ENCODE measurements around the gene NEUROD2. TPM values are rescaled to one million over a fixed set of nuclear protein-coding genes. Genes with fewer than 3 reads are reported as not detected.

Gene NEUROD2
- total and polyA plus RNA-seq, 10 of the 15 experiments (the other 5 are each of a cell fraction or from before 2014, with no cell fraction given): not detected

GRCh38 chr17:39556423-39556822 lies 51.3 kb downstream of the NEUROD2 start:
- RAD21 ChIA-PET (ENCODE audit: unreplicated experiment): no interaction called here
- intact Hi-C loops (cut with micrococcal nuclease; ENCODE audit: unreplicated experiment): no loop called here
- no peaks in the 10 kb centered on the region for H4K20me1 ChIP-seq (ENCODE audit: control insufficient read depth, insufficient read depth)
- peaks cover 0 to 3% of the 10 kb centered on the region in 2 experiments; a peak in 1 of 4 replicates for H3K36me3 ChIP-seq (ENCODE audit: control insufficient read depth in 2 of 2, insufficient read depth in 2 of 2, low read length in 1 of 2)
- in situ Hi-C loops (cut with MboI): no loop called here
- H3K9me3 ChIP-seq (replicated peaks; ENCODE audit: control insufficient read depth, insufficient read depth, low read length): no peaks in the 10 kb centered on the region
- DNase-seq (ENCODE audit: low read depth, low spot score) (no peak), ATAC-seq (no peak), FAIRE-seq (no peak)
- BruUV-seq (replicated peaks): no TSS peak
- TF ChIP-seq FOXM1 (IDR thresholded peaks at IDR 0.05; ENCODE audit: low read depth, low read length): no peak
- no peak for TF ChIP-seq MYB (IDR thresholded peaks at IDR 0.05; ENCODE audit: borderline replicate concordance, low read depth, low read length)
- H3K9ac ChIP-seq (ENCODE audit: control insufficient read depth, insufficient read depth, low read length): no peak overlapping the region
- no peak overlapping the region for H3K4me3 ChIP-seq
- no peak overlapping the region for H3K4me2 ChIP-seq (ENCODE audit: control insufficient read depth, insufficient read depth)
- SMC1A ChIA-PET (ENCODE audit: uncharacterized antibody, unreplicated experiment): no interaction called here
- H2AFZ ChIP-seq (ENCODE audit: control insufficient read depth, low read depth, low read length): no peak overlapping the region
- no peaks in the 10 kb centered on the region for H3K79me2 ChIP-seq (ENCODE audit: control insufficient read depth, insufficient read depth, low read length)
- no peaks in the 10 kb centered on the region for H3K4me1 ChIP-seq (ENCODE audit: control insufficient read depth, insufficient read depth, low read length)
- H3K27me3 ChIP-seq (replicated peaks in 1 of 2; ENCODE audit: control insufficient read depth in 2 of 2, insufficient read depth in 2 of 2, low read length in 1 of 2): no peaks in the 10 kb centered on the region
- POLR2A ChIA-PET: no interaction called here
- 46% methylated on average over 1 of the region's 1 CpG for WGBS (ENCODE audit: insufficient coverage, insufficient replicate concordance, low lambda C conversion rate, missing lambda C conversion rate)
- no peak overlapping the region for H3K27ac ChIP-seq (ENCODE audit: control insufficient read depth, insufficient read depth)
- CTCF ChIA-PET: interaction anchor here (0.8 to 2.0 kb wide), 3 partner anchors 8 to 65 kb away, joined by 3 to 4 read pairs (median 4); no protein-coding TSS in a partner anchor

DNA sequence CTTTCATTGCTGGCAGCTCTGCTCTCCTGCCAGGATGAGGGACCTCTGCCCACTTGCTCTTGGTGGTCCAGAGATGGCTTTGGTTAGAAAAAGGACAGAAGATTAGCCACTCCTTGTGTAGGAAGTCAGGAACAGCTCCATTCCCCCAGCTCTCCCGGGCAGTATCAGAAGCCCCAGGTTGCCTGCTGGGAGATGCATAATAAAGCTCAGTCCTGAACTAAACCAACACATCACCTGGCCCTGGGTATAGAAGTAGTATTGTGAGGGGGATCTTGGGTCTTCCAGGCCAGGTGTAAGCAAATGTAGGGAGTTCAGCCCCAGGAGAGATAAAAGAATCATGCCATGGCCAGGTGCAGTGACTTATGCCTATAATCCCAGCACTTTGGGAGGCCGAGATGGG lies 52.4 kb downstream of the NEUROD2 start:
- CTCF ChIA-PET: interaction anchor here (0.7 to 1.1 kb wide), 2 partner anchors 66 to 315 kb away, joined by 3 to 4 read pairs; no protein-coding TSS in a partner anchor
- no TSS peak for BruUV-seq (replicated peaks)
- no peak for TF ChIP-seq E2F8 (IDR thresholded peaks at IDR 0.05; ENCODE audit: low read depth, partially characterized antibody)
- TF ChIP-seq TCF3 (IDR thresholded peaks at IDR 0.05; ENCODE audit: borderline replicate concordance, insufficient read depth, low read depth, low read length): no peak
- TF ChIP-seq HCFC1 (IDR thresholded peaks at IDR 0.05; ENCODE audit: low read length): no peak
- TF ChIP-seq, protein P1, sequence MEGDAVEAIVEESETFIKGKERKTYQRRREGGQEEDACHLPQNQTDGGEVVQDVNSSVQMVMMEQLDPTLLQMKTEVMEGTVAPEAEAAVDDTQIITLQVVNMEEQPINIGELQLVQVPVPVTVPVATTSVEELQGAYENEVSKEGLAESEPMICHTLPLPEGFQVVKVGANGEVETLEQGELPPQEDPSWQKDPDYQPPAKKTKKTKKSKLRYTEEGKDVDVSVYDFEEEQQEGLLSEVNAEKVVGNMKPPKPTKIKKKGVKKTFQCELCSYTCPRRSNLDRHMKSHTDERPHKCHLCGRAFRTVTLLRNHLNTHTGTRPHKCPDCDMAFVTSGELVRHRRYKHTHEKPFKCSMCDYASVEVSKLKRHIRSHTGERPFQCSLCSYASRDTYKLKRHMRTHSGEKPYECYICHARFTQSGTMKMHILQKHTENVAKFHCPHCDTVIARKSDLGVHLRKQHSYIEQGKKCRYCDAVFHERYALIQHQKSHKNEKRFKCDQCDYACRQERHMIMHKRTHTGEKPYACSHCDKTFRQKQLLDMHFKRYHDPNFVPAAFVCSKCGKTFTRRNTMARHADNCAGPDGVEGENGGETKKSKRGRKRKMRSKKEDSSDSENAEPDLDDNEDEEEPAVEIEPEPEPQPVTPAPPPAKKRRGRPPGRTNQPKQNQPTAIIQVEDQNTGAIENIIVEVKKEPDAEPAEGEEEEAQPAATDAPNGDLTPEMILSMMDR (IDR thresholded peaks at IDR 0.05 in 2 of 3, conservative IDR thresholded peaks at IDR 0.05 in 1 of 3; ENCODE audit: control insufficient read depth in 2 of 3, extremely low read depth in 1 of 3, insufficient read depth in 1 of 3, low read depth in 3 of 3, low read length in 3 of 3): no peak
- TF ChIP-seq ZNF622 (IDR thresholded peaks at IDR 0.05): no peak
- TF ChIP-seq STAT1 (conservative IDR thresholded peaks at IDR 0.05): no peak
- TF ChIP-seq POLR2A (IDR thresholded peaks at IDR 0.05; ENCODE audit: low read depth, low read length): no peak
- TF ChIP-seq IRF5 (IDR thresholded peaks at IDR 0.05; ENCODE audit: borderline replicate concordance): no peak
- TF ChIP-seq KLF5 (IDR thresholded peaks at IDR 0.05; ENCODE audit: partially characterized antibody): no peak
- no peak for TF ChIP-seq HDAC6 (IDR thresholded peaks at IDR 0.05; ENCODE audit: unreplicated experiment)

More for the DNA sequence above, 52.4 kb downstream of the NEUROD2 start:
- ChIA-PET POLR2A (interaction anchor here (0.6 kb wide), 1 partner anchor 371 kb away, joined by 3 read pairs; no protein-coding TSS in a partner anchor), RAD21 (ENCODE audit: unreplicated experiment) (no interaction called here), SMC1A (ENCODE audit: uncharacterized antibody, unreplicated experiment) (no interaction called here)
- Histone ChIP-seq H3K9ac (ENCODE audit: control insufficient read depth, insufficient read depth, low read length) (no peak overlapping the region), H3K4me3 (no peak overlapping the region), H2AFZ (ENCODE audit: control insufficient read depth, low read depth, low read length) (no peak overlapping the region), H3K27me3 (replicated peaks in 1 of 2; ENCODE audit: control insufficient read depth in 2 of 2, insufficient read depth in 2 of 2, low read length in 1 of 2) (no peaks in the 10 kb centered on the region), H4K20me1 (ENCODE audit: control insufficient read depth, insufficient read depth) (no peaks in the 10 kb centered on the region), H3K36me3 (ENCODE audit: control insufficient read depth in 2 of 2, insufficient read depth in 2 of 2, low read length in 1 of 2) (peaks cover 0 to 4% of the 10 kb centered on the region in 2 experiments; a peak in 1 of 4 replicates), H3K79me2 (ENCODE audit: control insufficient read depth, insufficient read depth, low read length) (no peaks in the 10 kb centered on the region), H3K4me2 (ENCODE audit: control insufficient read depth, insufficient read depth) (no peak overlapping the region), H3K4me1 (ENCODE audit: control insufficient read depth, insufficient read depth, low read length) (no peaks in the 10 kb centered on the region), H3K27ac (ENCODE audit: control insufficient read depth, insufficient read depth) (no peak overlapping the region), H3K9me3 (replicated peaks; ENCODE audit: control insufficient read depth, insufficient read depth, low read length) (no peaks in the 10 kb centered on the region)
- intact Hi-C loops (cut with micrococcal nuclease; ENCODE audit: unreplicated experiment): no loop called here
- FAIRE-seq (no peak), DNase-seq (ENCODE audit: low read depth, low spot score) (no peak), ATAC-seq (no peak)
- WGBS (ENCODE audit: insufficient coverage, insufficient replicate concordance, low lambda C conversion rate, missing lambda C conversion rate): 97% methylated on average over 2 of the region's 2 CpGs
- in situ Hi-C loops (cut with MboI): no loop called here

Measured in GM12878 (cell line).